ENCODE data around the gene HMX2.
"Not testable (repeated sequence)": the region's sequence is repeated elsewhere in the genome, so short reads cannot be mapped to it uniquely, and the experiment has no call there.

HMX2 gene

DNA sequence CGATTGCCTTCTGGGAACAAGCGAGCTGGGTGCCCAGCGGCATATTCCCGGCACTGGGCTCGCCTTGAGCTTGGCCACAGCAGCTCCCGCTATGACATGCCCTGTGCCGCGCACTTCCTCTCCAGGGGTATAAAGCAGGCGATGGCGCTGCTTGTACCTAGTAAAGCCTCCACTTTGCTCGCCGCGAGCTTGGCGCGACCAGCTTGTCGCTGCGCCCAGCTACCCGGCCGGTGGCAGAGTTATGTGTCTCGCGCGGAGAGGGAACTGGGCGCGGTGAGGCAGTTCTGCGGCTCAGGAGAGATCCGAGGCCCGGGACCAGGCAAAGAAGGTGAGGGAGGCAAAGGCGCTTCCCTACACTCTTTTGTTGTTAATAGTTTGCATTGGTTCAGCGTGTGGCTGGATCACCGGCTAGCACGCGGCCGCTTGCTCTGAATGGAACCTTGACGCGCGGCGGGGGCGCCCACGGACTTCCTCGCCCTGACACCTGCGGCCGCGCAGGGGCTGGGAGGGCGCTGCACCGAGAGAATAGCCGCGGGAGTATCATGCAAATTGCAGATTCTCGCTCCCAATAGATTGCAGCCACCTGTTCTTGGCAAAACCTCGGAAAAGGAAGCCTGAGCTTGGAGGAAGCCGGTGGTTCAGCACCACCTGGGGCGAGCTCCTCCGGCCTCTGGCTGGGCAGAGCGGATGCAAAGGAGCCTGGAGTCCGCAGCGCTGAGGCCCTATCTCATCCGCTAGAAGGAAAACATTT, 3.2 kb downstream of the HMX2 start:
- DNase-seq: peak; percentile 79

DNA sequence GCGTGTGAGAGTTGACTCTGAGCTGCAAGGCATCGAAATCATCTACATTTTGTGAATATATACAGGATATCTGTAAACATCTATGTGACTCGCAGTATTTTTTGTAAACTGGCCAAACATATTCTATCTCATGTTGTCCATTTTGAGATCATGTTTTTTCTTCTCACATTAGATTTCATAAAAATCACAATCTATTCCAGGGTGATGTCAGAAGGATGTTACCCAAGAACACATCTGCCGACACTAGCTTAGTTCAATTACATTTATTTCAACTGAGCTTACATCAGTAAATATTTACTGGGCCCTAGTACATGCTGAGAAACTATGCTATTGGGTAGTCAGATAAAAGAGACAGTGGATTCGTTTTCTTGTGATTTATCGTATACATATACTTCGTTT, 3.8 kb downstream of the HMX2 start:
- DNase-seq: no peak

DNA sequence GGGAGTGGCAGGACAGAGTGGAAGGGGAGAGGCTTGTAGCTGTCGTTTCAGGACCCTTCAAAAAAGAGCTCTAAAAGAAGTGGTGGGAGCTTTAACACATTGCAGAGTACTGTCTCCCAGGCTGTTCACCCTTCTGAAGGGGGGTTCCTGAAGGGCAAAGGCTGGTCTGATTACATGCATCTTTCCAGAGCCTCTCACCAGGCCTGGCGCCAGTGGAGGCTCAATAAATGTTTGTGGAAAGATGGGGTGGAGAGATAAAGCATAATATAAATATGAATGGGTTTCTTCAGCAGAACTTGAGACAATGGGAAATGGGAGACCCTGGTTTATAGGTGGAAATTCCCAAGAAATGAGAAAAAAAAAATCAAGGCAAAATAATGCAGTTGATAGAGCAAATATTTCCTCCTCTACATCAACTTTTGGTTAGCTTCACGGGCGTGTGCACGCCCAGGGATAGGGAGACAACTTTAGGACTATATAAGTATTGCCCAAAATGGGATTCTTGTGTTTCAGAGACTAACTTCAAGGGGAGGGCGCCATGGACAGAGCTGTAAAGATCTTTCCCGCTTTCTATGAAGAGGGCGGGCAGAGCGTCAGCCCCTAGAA, 5.7 kb downstream of the HMX2 start:
- peak; percentile 78 for DNase-seq

DNA sequence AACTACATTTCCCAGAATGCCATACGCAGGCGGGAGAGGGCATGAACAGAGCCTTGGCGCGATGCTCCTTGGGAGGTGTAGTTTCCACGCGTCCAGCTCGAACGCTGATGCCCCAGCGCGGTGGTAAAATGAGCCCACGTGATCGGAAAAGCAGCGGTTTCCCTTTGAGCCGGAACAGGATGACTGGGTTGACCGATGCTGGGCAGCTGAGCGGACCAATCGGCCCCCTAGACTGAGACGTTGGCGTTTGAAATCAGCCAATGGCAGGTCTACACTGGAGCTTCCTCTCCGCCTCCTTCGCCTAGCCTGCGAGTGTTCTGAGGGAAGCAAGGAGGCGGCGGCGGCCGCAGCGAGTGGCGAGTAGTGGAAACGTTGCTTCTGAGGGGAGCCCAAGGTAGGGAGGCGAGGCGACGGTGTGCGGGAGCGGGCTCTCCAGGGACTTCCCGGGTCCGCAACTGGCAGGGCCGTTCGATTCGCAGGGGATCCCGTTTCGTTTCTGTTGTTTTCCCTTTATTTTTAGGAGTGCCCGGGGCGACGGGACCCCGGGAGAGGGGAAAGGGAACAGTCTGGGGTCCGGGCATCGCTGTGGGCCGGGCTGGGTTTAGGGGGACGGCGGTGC, 6.3 kb downstream of the HMX2 start, which contains the start of gene BUB3:
Gene BUB3, plus strand, starts transcription at position 311 of the 619 bp plus-strand sequence. CDS start 516 bp downstream, outside the sequence.
- DNase-seq: peak; percentile 81

DNA sequence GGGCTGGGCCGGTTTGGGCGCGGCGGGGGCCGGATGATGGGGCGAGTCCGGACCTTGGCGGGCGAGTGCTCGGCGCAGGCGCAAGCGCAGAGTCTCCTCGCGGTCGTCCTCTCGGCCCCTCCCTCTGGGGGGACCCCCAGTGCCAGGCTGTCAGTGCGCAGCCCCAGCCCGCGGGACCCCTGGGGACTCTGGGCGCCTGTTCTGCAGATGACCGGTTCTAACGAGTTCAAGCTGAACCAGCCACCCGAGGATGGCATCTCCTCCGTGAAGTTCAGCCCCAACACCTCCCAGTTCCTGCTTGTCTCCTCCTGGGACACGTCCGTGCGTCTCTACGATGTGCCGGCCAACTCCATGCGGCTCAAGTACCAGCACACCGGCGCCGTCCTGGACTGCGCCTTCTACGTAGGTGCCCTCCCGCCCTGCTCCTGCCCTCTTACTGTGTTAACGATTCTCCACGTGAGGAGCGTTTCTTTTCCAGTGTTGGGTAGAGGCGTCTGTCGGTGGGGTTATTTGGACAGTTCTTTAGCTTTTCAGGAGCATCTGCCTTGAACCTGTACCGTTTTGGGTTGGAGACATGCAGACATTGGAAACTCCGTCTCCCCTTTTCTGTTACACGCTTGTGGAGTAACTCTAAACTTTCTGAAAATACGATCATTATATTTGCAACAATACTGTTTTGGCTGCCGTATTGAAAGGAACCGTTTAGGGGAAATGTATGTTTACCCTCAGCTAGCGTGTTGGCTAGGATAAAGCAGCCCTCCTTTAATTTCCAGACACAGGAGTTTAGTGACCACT, 7.0 kb downstream of the HMX2 start:
- DNase-seq: peak; percentile 71

DNA sequence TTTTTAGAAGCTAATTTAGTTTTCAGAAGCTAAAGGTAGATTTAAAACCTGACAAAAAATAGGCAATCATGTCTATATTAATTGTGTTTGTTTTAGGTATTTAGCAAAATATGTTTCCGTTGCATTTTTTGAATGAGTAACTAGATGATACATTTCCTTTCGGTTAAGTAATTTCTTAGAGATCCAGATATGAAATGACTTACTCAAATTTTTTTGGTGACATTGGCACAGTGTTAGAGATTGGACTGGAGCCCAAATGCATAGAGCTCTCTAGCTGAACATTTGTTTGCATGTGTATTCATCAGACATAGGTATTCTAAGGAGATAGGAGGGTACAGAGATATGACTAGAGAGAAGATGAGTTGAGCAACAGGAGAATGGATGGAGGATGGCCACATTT, 8.1 kb downstream of the HMX2 start:
- no peak for DNase-seq

DNA sequence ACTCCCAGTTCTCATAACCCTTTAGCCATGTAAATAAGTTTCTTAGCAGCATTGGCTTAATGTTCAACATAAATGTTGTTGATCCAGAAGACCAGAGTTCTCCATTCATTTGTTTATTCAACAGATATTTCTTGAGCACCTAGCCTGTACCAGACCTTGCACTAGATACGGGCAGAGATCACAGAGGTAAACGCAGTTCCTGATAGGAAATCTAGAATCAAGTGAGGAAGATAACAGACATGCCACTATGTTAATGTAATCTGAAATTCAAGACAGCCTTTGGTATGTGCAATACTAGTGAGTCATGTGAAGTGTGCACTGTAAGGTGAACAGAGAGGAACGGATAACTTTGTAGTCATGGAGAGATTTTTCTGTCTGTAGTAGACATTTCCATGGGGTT, 9.3 kb downstream of the HMX2 start:
- DNase-seq: no peak

DNA sequence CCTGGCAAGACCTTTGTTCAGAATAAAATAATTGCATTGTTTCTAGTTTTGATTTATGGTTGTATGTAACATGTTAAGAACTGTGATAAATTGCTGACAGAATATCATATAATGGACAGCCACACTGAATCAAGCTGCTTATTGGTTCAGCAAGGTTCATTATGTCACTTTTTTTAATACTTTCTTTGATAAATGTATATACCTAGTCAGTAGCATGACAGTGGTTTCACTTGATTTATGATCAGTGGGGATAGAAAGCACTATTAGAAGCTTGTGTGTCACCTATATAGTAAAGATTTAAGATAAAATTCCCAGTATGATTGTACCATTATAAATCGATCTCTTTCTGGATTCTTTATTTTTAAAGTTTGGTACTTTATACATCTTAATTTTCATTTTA, 10.7 kb downstream of the HMX2 start:
- no peak for DNase-seq

DNA sequence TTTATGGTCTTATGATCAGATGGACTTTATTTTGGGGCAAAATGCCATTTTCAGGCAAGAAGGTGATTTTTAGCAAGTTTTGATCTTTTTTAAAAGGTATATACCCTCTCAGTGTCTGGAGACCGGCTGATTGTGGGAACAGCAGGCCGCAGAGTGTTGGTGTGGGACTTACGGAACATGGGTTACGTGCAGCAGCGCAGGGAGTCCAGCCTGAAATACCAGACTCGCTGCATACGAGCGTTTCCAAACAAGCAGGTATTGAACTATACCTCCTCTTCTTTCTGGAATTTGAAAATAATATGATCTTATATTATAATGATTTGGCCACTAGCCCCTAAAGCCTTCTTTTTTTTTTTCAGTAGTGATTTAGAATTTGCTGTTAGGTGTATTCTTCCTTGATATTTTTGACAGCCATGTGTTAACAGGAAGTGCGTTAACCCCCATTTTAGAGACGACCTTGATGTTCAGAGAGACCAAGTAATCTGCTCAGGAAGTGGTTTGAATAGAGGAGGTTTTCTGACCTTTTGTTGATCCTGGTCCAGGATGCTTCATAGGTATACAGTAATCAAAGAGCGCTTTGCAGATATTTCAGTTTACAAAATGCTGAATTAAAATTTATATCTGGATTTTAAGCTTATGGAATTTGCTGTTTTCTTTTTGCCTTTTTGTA, 12.5 kb downstream of the HMX2 start:
- no peak for DNase-seq

DNA sequence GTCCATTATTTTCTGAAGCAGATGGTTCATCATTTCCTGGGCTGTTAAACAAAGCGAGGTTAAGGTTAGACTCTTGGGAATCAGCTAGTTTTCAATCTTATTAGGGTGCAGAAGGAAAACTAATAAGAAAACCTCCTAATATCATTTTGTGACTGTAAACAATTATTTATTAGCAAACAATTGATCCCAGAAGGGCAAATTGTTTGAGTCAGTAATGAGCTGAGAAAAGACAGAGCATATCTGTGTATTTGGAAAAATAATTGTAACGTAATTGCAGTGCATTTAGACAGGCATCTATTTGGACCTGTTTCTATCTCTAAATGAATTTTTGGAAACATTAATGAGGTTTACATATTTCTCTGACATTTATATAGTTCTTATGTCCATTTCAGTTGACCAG, 16.4 kb downstream of the HMX2 start:
- no peak for DNase-seq

DNA sequence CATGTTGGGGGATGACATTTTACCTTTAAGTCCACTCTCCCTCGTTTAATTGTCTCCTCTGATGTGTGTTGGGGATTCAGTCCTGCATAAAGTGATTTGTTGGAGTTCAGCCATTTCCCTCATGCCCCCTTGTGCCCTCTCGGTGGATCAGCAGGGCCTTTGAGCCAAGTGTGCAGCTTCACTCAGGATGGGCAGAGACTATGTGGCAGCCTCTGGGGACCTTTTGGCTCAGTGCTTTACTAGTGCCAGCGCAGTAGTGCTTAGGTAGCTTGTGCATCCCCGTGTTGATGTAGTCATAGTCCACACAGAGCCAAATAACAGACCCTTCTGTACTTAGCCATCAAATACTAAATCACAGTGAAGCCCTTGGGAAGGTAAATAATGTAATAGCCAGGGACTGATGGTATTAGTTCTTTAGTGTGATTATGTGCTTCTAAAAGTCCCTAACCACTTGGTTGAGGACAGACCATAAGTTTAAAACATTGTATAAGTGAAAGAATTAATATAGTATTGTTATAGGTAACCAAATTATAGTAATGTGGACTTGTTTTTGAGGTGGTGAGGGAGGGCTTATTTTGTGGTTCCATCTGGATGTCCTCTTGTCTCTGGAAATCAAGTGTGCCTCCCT, 17.6 kb downstream of the HMX2 start:
- no peak for DNase-seq

DNA sequence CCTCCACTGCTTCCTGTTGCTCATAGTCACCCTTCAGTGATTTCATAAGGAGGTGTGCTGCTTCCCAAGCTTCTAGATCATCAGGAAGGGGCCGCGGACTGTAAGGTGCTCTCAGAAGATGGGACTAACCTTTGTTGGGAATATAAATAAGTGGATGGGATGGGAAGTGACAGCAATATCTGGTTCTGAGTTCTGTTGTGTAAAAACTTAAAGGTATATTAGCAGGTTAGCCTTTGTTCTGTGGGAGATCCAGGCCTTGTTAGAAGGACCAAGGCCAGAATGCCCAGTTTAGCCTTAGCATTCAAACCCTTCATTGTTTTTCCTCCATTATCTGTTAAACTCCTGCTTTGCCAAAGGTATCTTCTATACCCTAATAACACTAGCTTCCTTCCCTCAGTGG, 18.7 kb downstream of the HMX2 start:
- DNase-seq: no peak

DNA sequence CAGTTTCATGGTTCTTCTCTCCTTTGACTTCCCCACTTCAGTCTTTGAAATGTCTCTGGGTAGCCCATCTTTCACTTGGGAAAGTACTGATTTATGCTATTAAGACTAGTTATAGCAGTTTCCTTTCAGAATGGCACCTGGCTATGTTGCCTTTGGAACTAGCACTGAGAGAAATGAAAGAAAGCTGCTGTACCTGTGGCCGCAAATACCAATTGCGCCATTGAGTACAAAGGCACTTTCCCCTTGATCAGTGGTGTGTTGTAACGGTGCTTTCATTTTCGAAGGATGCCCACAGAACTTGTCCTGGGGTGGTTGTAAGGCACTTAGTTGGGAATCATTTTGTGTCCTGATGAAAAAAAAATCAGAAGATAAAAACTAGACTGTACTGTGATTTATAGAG, 23.0 kb downstream of the HMX2 start:
- no peak for DNase-seq

DNA sequence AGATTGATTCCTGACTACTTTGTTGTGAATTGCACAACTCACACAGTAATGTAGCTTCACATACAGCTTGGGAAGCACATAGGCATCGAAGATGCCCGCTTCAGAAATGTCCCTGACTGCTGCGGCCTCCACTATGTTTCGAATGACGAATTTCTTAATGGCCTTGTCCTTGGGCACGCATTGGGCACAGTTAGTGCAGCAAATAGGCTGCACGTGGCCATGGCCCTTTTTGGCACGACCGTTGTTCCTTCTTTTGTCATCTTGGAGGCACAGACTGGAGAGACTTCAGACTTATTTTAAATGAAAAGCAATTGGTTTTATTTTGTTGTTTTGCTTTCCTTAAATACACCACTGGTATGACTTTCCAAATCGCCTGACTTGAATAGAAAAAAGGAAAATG, 23.7 kb downstream of the HMX2 start:
- not testable (repeated sequence) for DNase-seq

DNA sequence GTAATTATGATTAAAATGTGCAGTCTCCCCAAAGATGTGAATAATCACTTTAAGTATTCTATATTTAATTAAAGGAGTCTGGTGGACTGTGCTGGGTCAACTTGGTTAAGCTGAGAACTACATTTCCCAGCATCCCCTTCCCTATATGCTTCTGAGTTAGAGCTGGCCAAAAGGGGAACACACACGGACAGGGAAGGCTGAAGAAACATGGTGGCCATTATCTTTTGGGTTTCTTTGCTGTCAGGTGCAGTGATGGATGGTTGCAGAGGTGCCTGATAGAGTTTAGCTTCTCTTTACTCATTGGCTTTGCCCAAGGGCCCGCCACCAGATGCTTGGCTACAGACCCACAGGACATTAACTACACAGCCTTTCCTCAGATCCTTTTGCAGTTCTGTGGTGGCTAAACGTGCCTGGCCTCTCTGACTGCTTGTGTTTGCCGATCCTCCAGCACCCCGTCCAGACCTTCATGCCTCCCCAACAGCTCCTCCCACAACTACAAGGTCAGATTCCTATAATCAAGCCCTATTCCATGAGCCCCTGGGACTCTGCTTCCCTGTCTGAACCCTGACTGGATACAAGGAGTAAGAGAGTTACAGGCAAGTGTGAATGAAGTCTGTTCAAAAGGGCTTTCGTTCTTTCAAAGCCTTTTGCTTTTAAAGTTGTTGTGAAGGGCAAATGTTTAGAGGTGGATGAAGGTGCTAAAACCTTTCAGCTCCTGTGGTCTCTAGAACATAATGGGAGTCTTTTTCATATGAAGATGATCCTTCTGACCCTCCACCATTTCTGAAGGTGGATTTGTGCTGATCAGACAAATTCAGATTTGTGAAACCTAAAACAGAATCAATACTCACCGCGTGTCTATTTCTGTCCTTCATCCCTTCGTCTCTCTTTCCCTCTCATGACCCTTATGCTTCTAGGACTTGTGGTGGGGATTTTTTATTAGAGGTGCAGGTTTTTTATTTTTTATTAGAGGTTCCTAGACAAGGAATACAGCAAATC, 27.8 kb downstream of the HMX2 start:
- DNase-seq: no peak

DNA sequence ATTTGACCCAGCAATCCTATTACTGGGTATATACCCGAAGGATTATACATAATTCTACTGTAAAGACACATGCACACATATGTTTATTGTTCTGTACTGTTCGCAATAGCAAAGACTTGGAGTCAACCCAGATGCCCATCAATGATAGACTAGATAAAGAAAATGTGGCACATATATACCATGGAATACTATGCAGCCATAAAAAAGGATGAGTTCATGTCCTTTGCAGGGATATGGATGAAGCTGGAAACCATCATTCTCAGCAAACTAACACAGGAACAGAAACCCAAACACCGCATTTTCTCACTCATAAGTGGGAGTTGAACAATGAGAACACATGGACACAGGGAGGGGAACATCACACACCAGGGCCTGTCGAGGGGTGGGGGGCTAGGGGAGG, 30.5 kb downstream of the HMX2 start:
- not testable (repeated sequence) for DNase-seq

DNA sequence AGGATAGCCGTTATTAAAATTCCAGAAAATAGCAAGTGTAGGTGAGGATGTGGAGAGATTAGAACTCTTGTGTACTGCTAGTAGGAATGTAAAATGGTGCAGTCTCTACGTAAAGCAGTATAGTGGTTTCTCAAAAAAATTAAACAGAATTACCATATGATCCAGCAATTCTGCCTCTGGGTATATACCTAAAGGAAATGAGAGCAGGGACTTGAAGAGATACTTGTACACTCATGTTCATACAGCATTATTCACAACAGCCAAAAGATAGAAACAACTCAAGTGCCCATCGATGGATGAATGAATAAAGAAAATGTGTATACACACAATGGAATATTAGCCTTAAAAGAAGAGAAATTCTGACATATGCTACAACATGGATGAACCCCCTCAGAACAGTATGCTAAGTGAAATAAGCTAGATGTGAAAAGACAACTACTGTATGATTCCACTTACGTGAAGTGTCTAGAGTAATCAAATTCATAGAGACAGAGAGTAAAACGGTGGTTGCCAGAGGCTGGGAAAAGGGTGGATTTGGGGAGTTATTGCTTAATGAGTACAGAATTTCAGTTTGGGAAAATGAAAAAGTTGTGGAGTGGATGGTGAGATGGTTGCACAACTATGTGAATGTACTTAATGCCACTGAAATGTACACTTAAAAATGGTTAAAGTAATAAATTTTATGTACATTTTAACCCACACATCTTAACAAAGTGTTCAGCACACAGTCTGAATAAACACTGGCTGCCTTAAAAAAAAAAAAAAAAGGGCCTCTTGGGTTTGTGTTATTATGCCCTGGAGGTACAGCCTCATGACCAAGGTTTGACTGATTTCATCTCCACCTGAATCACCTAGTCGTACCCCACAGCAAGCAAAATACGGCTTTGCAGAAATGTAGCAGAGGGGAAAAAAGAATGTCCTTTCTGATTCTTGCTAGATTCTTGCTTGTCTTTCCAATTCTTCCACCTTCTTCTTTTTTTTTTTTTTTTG, 32.5 kb downstream of the HMX2 start:
- DNase-seq: no peak

DNA sequence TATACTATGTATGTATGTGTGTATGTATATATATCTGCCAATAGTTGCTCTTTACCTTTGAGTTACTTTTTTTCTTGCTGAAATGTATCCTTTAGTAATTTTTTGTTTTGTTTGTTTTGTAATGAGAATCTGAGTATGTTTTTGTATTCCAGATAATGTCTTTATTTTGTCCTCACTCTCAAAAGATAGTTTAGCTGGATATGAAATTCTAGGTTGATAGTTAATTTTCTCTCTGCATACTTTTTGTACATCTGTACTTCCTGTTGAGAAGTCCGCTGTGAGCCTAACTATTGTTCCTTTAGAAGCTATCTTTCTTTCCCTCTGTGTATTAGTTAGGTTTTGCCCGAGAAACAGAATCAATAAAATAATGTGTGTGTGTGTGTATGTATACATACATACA, 35.8 kb downstream of the HMX2 start:
- DNase-seq: no peak

DNA sequence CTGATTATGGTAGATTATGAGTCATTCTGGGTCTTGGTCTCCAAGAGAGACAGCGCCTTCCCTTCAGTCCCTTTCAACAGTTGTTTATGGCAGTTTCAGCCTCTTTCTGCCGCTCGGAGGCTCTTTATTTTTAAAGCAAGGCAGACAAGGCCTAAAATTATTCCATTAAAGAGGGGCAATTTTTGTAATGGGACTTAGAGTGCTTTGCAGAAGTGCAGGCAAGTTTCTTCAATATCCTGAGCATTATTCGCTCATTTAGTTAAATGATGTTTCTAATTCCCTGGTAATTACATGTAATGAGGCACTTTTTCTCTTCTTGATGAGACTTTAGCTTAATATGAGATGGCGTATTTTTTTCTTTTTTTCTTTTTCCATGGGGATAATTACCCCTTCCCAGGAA, 39.8 kb downstream of the HMX2 start:
- no peak for DNase-seq
